RPMI7951 (cell line): Measurements from ENCODE around the gene AKAP6. TPM values are rescaled to one million over a fixed set of nuclear protein-coding genes. Genes with fewer than 3 reads are reported as not detected.
"Not testable (repeated sequence)": the region's sequence is repeated elsewhere in the genome, so short reads cannot be mapped to it uniquely, and the experiment has no call there.

Experiments
- DNase-seq: peaks from one replicate; pipeline ENCODE4 v3.0.0-alpha.2; 2012; ENCODE audit warnings: low read depth
- total RNA-seq: library from RNA; depleted of rRNA; stranded (reverse); fragments of >200 nt; shearing (Covaris generic); gene quantifications from 2 replicates; pipeline ENCODE4 v1.2.3, GENCODE V29; 2014

AKAP6 gene
- total RNA-seq, 1 experiment from 2014 or later = 3.0 TPM

- no peak for DNase-seq
Observed at GRCh38 chr14:32738206-32738871, 409.2 kb downstream of the AKAP6 start.

- DNase-seq = no peak
Observed at GRCh38 chr14:32744811-32745445, 415.8 kb downstream of the AKAP6 start.

GRCh38 chr14:32754209-32754608, 425.1 kb downstream of the AKAP6 start:
- DNase-seq = no peak

GRCh38 chr14:32756173-32756572, 427.1 kb downstream of the AKAP6 start:
- DNase-seq = no peak

GRCh38 chr14:32756775-32757174, 427.7 kb downstream of the AKAP6 start:
- no peak for DNase-seq

- no peak for DNase-seq
Observed at GRCh38 chr14:32757568-32757967, 428.5 kb downstream of the AKAP6 start.

- DNase-seq = peak; percentile 1
Observed at GRCh38 chr14:32761381-32761968, 432.4 kb downstream of the AKAP6 start.

- no peak for DNase-seq
Observed at GRCh38 chr14:32762886-32763285, 433.8 kb downstream of the AKAP6 start.

GRCh38 chr14:32763673-32764072, 434.6 kb downstream of the AKAP6 start:
- no peak for DNase-seq

GRCh38 chr14:32764131-32764530, 435.0 kb downstream of the AKAP6 start:
- DNase-seq = no peak

GRCh38 chr14:32770422-32770821, 441.3 kb downstream of the AKAP6 start:
- DNase-seq = no peak

GRCh38 chr14:32774214-32774613, 445.1 kb downstream of the AKAP6 start:
- DNase-seq = no peak

- peak; percentile 1 for DNase-seq
Observed at GRCh38 chr14:32779840-32780239, 450.7 kb downstream of the AKAP6 start.

GRCh38 chr14:32784405-32784804, 455.3 kb downstream of the AKAP6 start:
- DNase-seq = no peak

GRCh38 chr14:32785585-32785984, 456.5 kb downstream of the AKAP6 start:
- DNase-seq = no peak

- no peak for DNase-seq
Observed at GRCh38 chr14:32786886-32787285, 457.8 kb downstream of the AKAP6 start.

GRCh38 chr14:32793033-32793432, 463.9 kb downstream of the AKAP6 start:
- not testable (repeated sequence) for DNase-seq

- no peak for DNase-seq
Observed at GRCh38 chr14:32800320-32800719, 471.2 kb downstream of the AKAP6 start.

GRCh38 chr14:32802295-32802694, 473.2 kb downstream of the AKAP6 start:
- DNase-seq = no peak

GRCh38 chr14:32805979-32806378, 476.9 kb downstream of the AKAP6 start:
- DNase-seq = no peak

- peak; percentile 20 for DNase-seq
Observed at GRCh38 chr14:32808644-32809043, 479.5 kb downstream of the AKAP6 start.

GRCh38 chr14:32809255-32809654, 480.2 kb downstream of the AKAP6 start:
- DNase-seq = no peak

GRCh38 chr14:32813401-32813800, 484.3 kb downstream of the AKAP6 start:
- no peak for DNase-seq
